Psoas muscle (tissue), 8 donors: Measurements from ENCODE around the gene SMDT1. TPM values are rescaled to one million over a fixed set of nuclear protein-coding genes. Genes with fewer than 3 reads are reported as not detected.

Source experiments
- ATAC-seq, 4 donors: fragments of 200-7000 bp; cut with Tn5 transposase; one replicate each; pipeline ENCODE4 v1.9.1; 2020; ENCODE audit warnings: moderate library complexity in 3 of 4, mild to moderate bottlenecking in 2 of 4
- DNase-seq, 2 donors: peaks; one replicate each; pipeline ENCODE4 v3.0.0-alpha.2; 2020
- H3K27ac ChIP-seq: fragments of 200-600 bp; one replicate; pipeline ENCODE4 v1.8.0; 2022
- H3K27me3 ChIP-seq, 3 donors: fragments of 200-600 bp in 1 of 3; one replicate each; pipeline versions ENCODE4 v1.6.1 to v1.8.0; 2013 to 2022; ENCODE audit warnings: low read length in 2 of 3, mild to moderate bottlenecking in 2 of 3, moderate library complexity in 1 of 3; ENCODE audit not compliant: insufficient read depth in 3 of 3
- H3K36me3 ChIP-seq, 2 donors: fragments of 200-600 bp in 1 of 2; one replicate each; pipeline versions ENCODE4 v1.6.1 to v1.8.0; 2013 to 2022; ENCODE audit warnings: low read depth in 1 of 2, mild to moderate bottlenecking in 1 of 2, moderate library complexity in 1 of 2; ENCODE audit not compliant: insufficient read depth in 1 of 2
- H3K4me1 ChIP-seq: fragments of 200-600 bp; one replicate; pipeline ENCODE4 v1.8.0; 2022
- H3K4me3 ChIP-seq: fragments of 200-600 bp; one replicate; pipeline ENCODE4 v1.8.0; 2022; ENCODE audit warnings: mild to moderate bottlenecking
- H3K9me3 ChIP-seq: fragments of 200-600 bp; one replicate; pipeline ENCODE4 v1.8.0; 2022
- CTCF ChIP-seq: fragments of 200-600 bp; IDR thresholded peaks from one replicate; pipeline ENCODE4 v1.8.0; 2022; ENCODE audit warnings: antibody characterized with exemption
- WGBS, 3 donors: extraction: QIAGEN DNeasy Blood & Tissue Kit; methylation state at CpG; one replicate each; pipeline versions ENCODE4 v1.1.6 to v1.1.7; 2013; 5-methylcytosine and 5-hydroxymethylcytosine counted together
- intact Hi-C, 2 donors: fragments of 100-400 bp; cut with DNase I; formaldehyde crosslinking; loops; one replicate each; pipeline versions ENCODE4 v1.11.0 to v1.14.2; 2022
- polyA plus RNA-seq, 3 donors: library from polyadenylated mRNA; stranded (reverse); fragments of 200-250 nt; gene quantifications; one replicate each; pipeline ENCODE4 v1.2.3, GENCODE V29; 2013
- total RNA-seq, 4 donors: library from RNA; stranded (reverse); fragmentation: NEBNext Ultra II Directional in 2 of 4; extraction: Animal tissue kit (Norgen Biotek cat#: 25700) in 2 of 4; gene quantifications; one replicate each; pipeline versions ENCODE4 v1.2.1 to v1.2.4, GENCODE V29; 2021 to 2023
- donor health status: healthy with polysubstance abuse.
- donor health status: DM: no; HTN: no; CAD: no; lungs with moderate emphysema.
- donor health status: Bipolar disorder and iron deficiency.
- donor health status: healthy.
- donor health status: DM: yes; HTN: yes; CAD: no.
- donor health status: DM: no; HTN: no; CAD: no.
- donor health status: DM: no; HTN: no; CAD: no.
- donor health status: DM: yes; HTN: yes; CAD: no.

Gene SMDT1
- total and polyA plus RNA-seq, 7 donors = 117 to 198 (median 136) TPM

- TF ChIP-seq CTCF = no peak
- no peaks in the 10 kb centered on the region for H3K9me3 ChIP-seq
- peaks cover 9% of the 10 kb centered on the region for H3K4me1 ChIP-seq
- peaks cover 0 to 71% of the 10 kb centered on the region in 2 donors for H3K36me3 ChIP-seq
- no peaks in the 10 kb centered on the region for H3K27me3 ChIP-seq
- intact Hi-C loops = loop anchor here in 1 of 2 donors (10.0 kb wide), 1 partner anchor 251 kb away; no protein-coding TSS in a partner anchor
- H3K4me3 ChIP-seq = no peak overlapping the region
- no peak overlapping the region for H3K27ac ChIP-seq
- DNase-seq (no peak), ATAC-seq (no peak)
- WGBS, 3 donors = 83 to 88% (median 85%) methylated on average over 13 of the region's 13 CpGs
These were observed 13.9 kb upstream of the SMDT1 start for GRCh38 chr22:42065438-42066125.

GRCh38 chr22:42066126-42066761 lies 13.3 kb upstream of the SMDT1 start:
- ATAC-seq (no peak), DNase-seq (no peak)
- peaks cover 12% of the 10 kb centered on the region for H3K4me1 ChIP-seq
- H3K27ac ChIP-seq = no peak overlapping the region
- no peak for TF ChIP-seq CTCF
- H3K36me3 ChIP-seq = peaks cover 0 to 64% of the 10 kb centered on the region in 2 donors
- H3K27me3 ChIP-seq = no peaks in the 10 kb centered on the region
- 94 to 97% (median 95%) methylated on average over 6 to 7 of the region's 7 CpGs for WGBS, 3 donors
- H3K4me3 ChIP-seq = no peak overlapping the region
- intact Hi-C loops = loop anchor here in 1 of 2 donors (10.0 kb wide), 1 partner anchor 251 kb away; no protein-coding TSS in a partner anchor
- no peaks in the 10 kb centered on the region for H3K9me3 ChIP-seq

- DNase-seq (no peak), ATAC-seq (no peak)
- intact Hi-C loops = loop anchor here in 1 of 2 donors (10.0 kb wide), 1 partner anchor 252 kb away; no protein-coding TSS in a partner anchor
- Histone ChIP-seq H3K4me3 (no peak overlapping the region), H3K4me1 (peaks cover 18% of the 10 kb centered on the region), H3K9me3 (no peaks in the 10 kb centered on the region), H3K27me3 (no peaks in the 10 kb centered on the region), H3K27ac (no peak overlapping the region), H3K36me3 (peaks cover 0 to 57% of the 10 kb centered on the region in 2 donors)
- no peak for TF ChIP-seq CTCF
- 94 to 97% (median 95%) methylated on average over 10 of the region's 10 CpGs for WGBS, 3 donors
These were observed 12.6 kb upstream of the SMDT1 start for GRCh38 chr22:42066937-42067336.

- ATAC-seq = no peak
- Histone ChIP-seq H3K4me1 (peaks cover 18% of the 10 kb centered on the region), H3K27ac (no peak overlapping the region), H3K36me3 (peaks cover 0 to 49% of the 10 kb centered on the region in 2 donors), H3K27me3 (no peaks in the 10 kb centered on the region), H3K4me3 (no peak overlapping the region), H3K9me3 (no peaks in the 10 kb centered on the region)
- 90 to 98% (median 98%) methylated on average over 14 of the region's 14 CpGs for WGBS, 3 donors
- TF ChIP-seq CTCF = no peak
- DNase-seq = no peak
- intact Hi-C loops = loop anchor here in 1 of 2 donors (10.0 kb wide), 1 partner anchor 253 kb away; no protein-coding TSS in a partner anchor
These were observed 11.7 kb upstream of the SMDT1 start for GRCh38 chr22:42067671-42068251.
